ENCODE results near the gene RHOD. TPM values are rescaled to one million over a fixed set of nuclear protein-coding genes. Genes with fewer than 3 reads are reported as not detected.

RHOD gene
- 0.06 TPM in 1 of 2 replicates, not detected in the other for polyA plus RNA-seq (2012; rRNA removed)
- not detected in 2 replicates for polyA plus RNA-seq (2012; cell fraction: cytosol; rRNA removed)
- 0.18 and 0.20 TPM in 2 replicates for polyA plus RNA-seq (2012; cell fraction: nucleus; rRNA removed)

GRCh38 chr11:67056267-67057204 lies at the start of gene RHOD:
RHOD (plus strand) TSS chr11:67056847; CDS start chr11:67056903, 56 bp downstream.
- CTCF ChIA-PET = interaction anchor here (1.4 to 1.8 kb wide), 3 partner anchors 11 to 261 kb away, joined by 6 to 8 read pairs (median 7); no protein-coding TSS in a partner anchor
- peaks cover 7% of the 10 kb centered on the region for H3F3A ChIP-seq (replicated peaks; ENCODE audit: insufficient read depth)
- no peak within 1 kb of the TSS for H3K4me3 ChIP-seq (ENCODE audit: low read depth in 2 of 2, low read length in 1 of 2)
- no peak within 1 kb of the TSS for H3K27ac ChIP-seq (ENCODE audit: low read depth in 2 of 2, low read length in 1 of 2)
- no peak within 1 kb of the TSS for H2AFZ ChIP-seq (ENCODE audit: low read depth)
- H3K27me3 ChIP-seq (ENCODE audit: insufficient read depth) = no peaks in the 10 kb centered on the region
- H3K9me2 ChIP-seq = no peaks in the 10 kb centered on the region
- no peaks in the 10 kb centered on the region for H3K79me2 ChIP-seq (ENCODE audit: insufficient read depth)
- H4K20me1 ChIP-seq (ENCODE audit: insufficient read depth) = no peaks in the 10 kb centered on the region
- WGBS (ENCODE audit: low lambda C conversion rate) = 92% methylated on average over 50 of the region's 72 CpGs
- H3K9ac ChIP-seq = no peak within 1 kb of the TSS
- H3K9me3 ChIP-seq = no peaks in the 10 kb centered on the region
- H3K36me3 ChIP-seq (replicated peaks in 1 of 2; ENCODE audit: control insufficient read depth in 1 of 2, insufficient read depth in 2 of 2, low read length in 1 of 2) = no peaks in the 10 kb centered on the region
- no peak within 1 kb of the TSS for H3K4me2 ChIP-seq
- no peak for TF ChIP-seq MEF2A (IDR thresholded peaks at IDR 0.05; ENCODE audit: borderline replicate concordance, low read depth)
- TF ChIP-seq GATA2 (CRISPR knock-in tag; IDR thresholded peaks at IDR 0.05) = no peak
- TF ChIP-seq MAX (IDR thresholded peaks at IDR 0.05; ENCODE audit: low read depth) = no peak
- no peak for TF ChIP-seq IRF3 (IDR thresholded peaks at IDR 0.05; ENCODE audit: low read depth, low read length)
- no peak for TF ChIP-seq EP300 (IDR thresholded peaks at IDR 0.05; ENCODE audit: borderline replicate concordance in 1 of 2, low read depth in 1 of 2, low read length in 1 of 2)
- no peak for TF ChIP-seq FOXJ3 (CRISPR knock-in tag; IDR thresholded peaks at IDR 0.05)
- no peak for TF ChIP-seq EZH2phosphoT487 (IDR thresholded peaks at IDR 0.05; ENCODE audit: borderline replicate concordance, low read depth)
- TF ChIP-seq RFX5 (IDR thresholded peaks at IDR 0.05; ENCODE audit: low read length) = no peak
- TF ChIP-seq ZBTB33 (IDR thresholded peaks at IDR 0.05; ENCODE audit: borderline replicate concordance, low read depth) = no peak
- TF ChIP-seq JUND (IDR thresholded peaks at IDR 0.05) = no peak
- no peak for TF ChIP-seq SMC3 (IDR thresholded peaks at IDR 0.05; ENCODE audit: low read depth, low read length)
- no peak for TF ChIP-seq RXRA (IDR thresholded peaks at IDR 0.05; ENCODE audit: borderline replicate concordance, low read depth)
- no peak for TF ChIP-seq CHD2 (IDR thresholded peaks at IDR 0.05; ENCODE audit: low read length, partially characterized antibody)
- no peak for TF ChIP-seq RAD21 (IDR thresholded peaks at IDR 0.05; ENCODE audit: low read length)
- TF ChIP-seq FOSL2 (IDR thresholded peaks at IDR 0.05; ENCODE audit: borderline replicate concordance, low read depth) = no peak
- TF ChIP-seq REST (IDR thresholded peaks at IDR 0.05; ENCODE audit: low read depth, low read length) = no peak
- TF ChIP-seq ELF1 (IDR thresholded peaks at IDR 0.05) = no peak
- no peak for TF ChIP-seq USF2 (IDR thresholded peaks at IDR 0.05; ENCODE audit: borderline replicate concordance, low read depth, low read length)
- no peak for TF ChIP-seq FOXM1 (IDR thresholded peaks at IDR 0.05; ENCODE audit: low read depth)
- TF ChIP-seq PBX3 (IDR thresholded peaks at IDR 0.05) = no peak
- DNase-seq = no peak
- H3K4me1 ChIP-seq (ENCODE audit: control insufficient read depth in 1 of 2, insufficient read depth in 2 of 2, low read depth in 1 of 2, low read length in 1 of 2) = peaks cover 9 to 12% of the 10 kb centered on the region in 2 experiments; a peak in 2 of 4 replicates
- POLR2A ChIA-PET = no interaction called here

Measured in SK-N-SH (cell line).